K562 (cell line): Measurements from ENCODE around the gene PSMA2. TPM values are rescaled to one million over a fixed set of nuclear protein-coding genes. Genes with fewer than 3 reads are reported as not detected.
A peak's percentile ranks its signal among the peaks of the same experiment; 100 is the strongest.

ENCODE experiments used
- CHCHD3 ChIP-seq: fragments of 250-450 bp; sonication (Bioruptor Pico); IDR thresholded peaks from 2 replicates; pipeline ENCODE4 v2.1.2; 2022; ENCODE audit warnings: mild to moderate bottlenecking
- EP400 ChIP-seq: fragments of 450-650 bp; IDR thresholded peaks from 2 replicates; pipeline ENCODE4 v1.6.1; 2017; ENCODE audit warnings: antibody characterized with exemption, mild to moderate bottlenecking, moderate library complexity
- FOXK2 ChIP-seq, 2 experiments: fragments of 450-650 bp; IDR thresholded peaks in 1 of 2; conservative IDR thresholded peaks in 1 of 2; 2 replicates each; pipeline ENCODE4 v1.6.1; 2016; ENCODE audit warnings: low read depth in 2 of 2, mild to moderate bottlenecking in 1 of 2
- FOXP1 ChIP-seq: sonication (generic); formaldehyde crosslinking; IDR thresholded peaks from 2 replicates; pipeline ENCODE4 v1.8.0; 2022; ENCODE audit warnings: mild to moderate bottlenecking, missing genetic modification reagents
- KLF10 ChIP-seq: fragments of 250-450 bp; sonication (Bioruptor Pico); IDR thresholded peaks from 2 replicates; pipeline ENCODE4 v1.6.1; 2021; ENCODE audit warnings: matching md5 sums
- MYNN ChIP-seq, 2 experiments: sonication (generic); formaldehyde crosslinking in 1 of 2; IDR thresholded peaks; 2 replicates each; pipeline versions ENCODE4 v1.5.0 to v1.6.1; 2016 to 2020; ENCODE audit warnings: antibody characterized with exemption in 1 of 2, missing genetic modification reagents in 1 of 2
- NFYB ChIP-seq: IDR thresholded peaks from 2 replicates; pipeline ENCODE4 v1.6.1; 2011; ENCODE audit warnings: mild to moderate bottlenecking, moderate library complexity; ENCODE audit not compliant: insufficient read length; ENCODE audit errors: extremely low read depth
- RBBP5 ChIP-seq: fragments of 200-600 bp; sonication (generic); IDR thresholded peaks from 2 replicates; pipeline ENCODE4 v1.6.1; 2012; ENCODE audit warnings: borderline replicate concordance, mild to moderate bottlenecking, low read length, control low read depth, inconsistent platforms; ENCODE audit not compliant: insufficient read depth, poor library complexity, severe bottlenecking
- RNF2 ChIP-seq: sonication (generic); IDR thresholded peaks from 2 replicates; pipeline ENCODE4 v1.6.1; 2016
- SIN3A ChIP-seq, 2 experiments: fragments of 150-350 bp in 1 of 2; IDR thresholded peaks; 2 replicates each; pipeline ENCODE4 v1.6.1; 2011 to 2016; ENCODE audit warnings: borderline replicate concordance in 2 of 2, low read depth in 2 of 2, low read length in 2 of 2, mild to moderate bottlenecking in 2 of 2, moderate library complexity in 2 of 2; ENCODE audit not compliant: control insufficient read depth in 1 of 2
- ZFP30 ChIP-seq: fragments of 250-450 bp; sonication (Bioruptor Pico); IDR thresholded peaks from 2 replicates; pipeline ENCODE4 v1.8.0; 2022; ENCODE audit warnings: moderate library complexity, mild to moderate bottlenecking, inconsistent platforms, borderline replicate concordance
- ZNF124 ChIP-seq: sonication (generic); formaldehyde crosslinking; IDR thresholded peaks from 2 replicates; pipeline ENCODE4 v1.8.1; 2022; ENCODE audit warnings: missing genetic modification reagents
- ZNF583 ChIP-seq: fragments of 250-450 bp; sonication (Bioruptor Pico); IDR thresholded peaks from 2 replicates; pipeline ENCODE4 v1.4.0; 2020
- ZNF77 ChIP-seq: fragments of 250-450 bp; sonication (Bioruptor Pico); IDR thresholded peaks from 2 replicates; pipeline ENCODE4 v1.5.0; 2020
- polyA plus RNA-seq, 8 experiments: library from polyadenylated mRNA; depleted of rRNA in 4 of 8; stranded (reverse) in 5 of 8; unstranded in 3 of 8; fragments of >200 nt; fragmentation: Nextera tagmentation in 2 of 8; fragmentation: Illumina TruSeq in 1 of 8; extraction: Ambion mirVana in 2 of 8; extraction: Trizol in 1 of 8; gene quantifications; 2 replicates each; pipeline versions ENCODE4 v1.2.1 to v1.2.3, GENCODE V29; 2011 to 2014; ENCODE audit warnings: inconsistent platforms in 1 of 8, missing spikeins in 1 of 8
- total RNA-seq, 7 experiments: library from RNA; depleted of rRNA in 6 of 7; stranded (reverse); fragments of >200 nt in 6 of 7; fragmentation: Illumina TruSeq in 2 of 7; extraction: Trizol in 2 of 7; gene quantifications; 2 replicates each; pipeline versions ENCODE4 v1.2.1 to v1.2.3, GENCODE V29; 2011 to 2021; ENCODE audit warnings: low replicate concordance in 1 of 7
- TF ChIP-seq, protein P1 (sequence below): sonication (generic); formaldehyde crosslinking; IDR thresholded peaks from 2 replicates; pipeline ENCODE4 v1.4.0; 2020; ENCODE audit warnings: mild to moderate bottlenecking, missing genetic modification reagents
- TF ChIP-seq, protein P2 (sequence below), 3 experiments: IDR thresholded peaks in 2 of 3; conservative IDR thresholded peaks in 1 of 3; 2 replicates each; pipeline ENCODE4 v1.5.1; 2011 to 2012; ENCODE audit warnings: low read length in 3 of 3, mild to moderate bottlenecking in 3 of 3, control low read depth in 2 of 3, improper control_type of control experiment in 1 of 3, inconsistent platforms in 1 of 3, low read depth in 1 of 3, mixed read lengths in 1 of 3, moderate library complexity in 1 of 3; ENCODE audit not compliant: insufficient read depth in 2 of 3
- TF ChIP-seq, protein P3 (sequence below): fragments of 250-450 bp; sonication (Bioruptor Pico); IDR thresholded peaks from 2 replicates; pipeline ENCODE4 v1.5.0; 2021

Gene PSMA2
- total and polyA plus RNA-seq, 9 of the 15 experiments (the other 6 are each of a cell fraction or from before 2014, with no cell fraction given): 91.7 to 1,070 (median 213) TPM

DNA sequence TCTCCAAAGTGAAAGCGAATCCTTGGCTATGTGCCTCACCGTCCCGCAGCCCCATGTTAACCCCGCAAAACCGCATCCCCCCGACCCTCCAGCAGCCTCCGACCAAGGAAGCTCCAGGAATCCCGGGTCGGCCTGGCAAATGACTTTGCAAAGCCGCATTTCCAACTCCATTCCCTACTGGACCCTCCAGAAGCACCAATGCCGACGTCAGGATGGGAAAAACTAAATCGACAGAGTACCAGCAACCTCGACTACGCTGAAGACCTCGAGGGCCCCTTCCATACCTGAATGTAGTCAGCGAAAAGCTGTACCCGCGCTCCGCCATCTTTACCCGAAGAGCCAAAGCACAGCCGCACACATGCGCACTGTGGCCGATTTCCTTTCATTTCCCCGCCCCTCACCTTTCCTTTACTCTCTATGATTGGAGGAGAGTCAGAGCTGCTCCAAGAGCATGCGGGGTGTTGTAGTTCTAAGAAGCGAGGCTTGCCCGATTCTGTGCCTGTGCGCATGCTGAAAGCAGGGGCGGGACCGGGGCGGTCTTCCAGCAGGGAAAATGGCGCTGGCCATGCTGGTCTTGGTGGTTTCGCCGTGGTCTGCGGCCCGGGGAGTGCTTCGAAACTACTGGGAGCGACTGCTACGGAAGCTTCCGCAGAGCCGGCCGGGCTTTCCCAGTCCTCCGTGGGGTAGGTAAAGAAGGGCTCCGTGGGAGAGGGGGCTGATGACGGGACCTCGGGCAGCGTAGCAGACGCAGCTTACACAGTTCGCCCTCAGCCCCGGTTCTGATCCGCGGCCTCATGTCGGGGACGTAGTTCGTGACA is at the start of gene PSMA2, which contains the start of gene MRPL32 (continued):
- no peak for TF ChIP-seq RNF2
- TF ChIP-seq NFYB: no peak
- TF ChIP-seq, protein P1, sequence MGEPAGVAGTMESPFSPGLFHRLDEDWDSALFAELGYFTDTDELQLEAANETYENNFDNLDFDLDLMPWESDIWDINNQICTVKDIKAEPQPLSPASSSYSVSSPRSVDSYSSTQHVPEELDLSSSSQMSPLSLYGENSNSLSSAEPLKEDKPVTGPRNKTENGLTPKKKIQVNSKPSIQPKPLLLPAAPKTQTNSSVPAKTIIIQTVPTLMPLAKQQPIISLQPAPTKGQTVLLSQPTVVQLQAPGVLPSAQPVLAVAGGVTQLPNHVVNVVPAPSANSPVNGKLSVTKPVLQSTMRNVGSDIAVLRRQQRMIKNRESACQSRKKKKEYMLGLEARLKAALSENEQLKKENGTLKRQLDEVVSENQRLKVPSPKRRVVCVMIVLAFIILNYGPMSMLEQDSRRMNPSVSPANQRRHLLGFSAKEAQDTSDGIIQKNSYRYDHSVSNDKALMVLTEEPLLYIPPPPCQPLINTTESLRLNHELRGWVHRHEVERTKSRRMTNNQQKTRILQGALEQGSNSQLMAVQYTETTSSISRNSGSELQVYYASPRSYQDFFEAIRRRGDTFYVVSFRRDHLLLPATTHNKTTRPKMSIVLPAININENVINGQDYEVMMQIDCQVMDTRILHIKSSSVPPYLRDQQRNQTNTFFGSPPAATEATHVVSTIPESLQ (CRISPR knock-in tag): peak; percentile 22; the same call in 1 of the 2 replicates
- no peak for TF ChIP-seq ZNF124 (CRISPR knock-in tag)
- TF ChIP-seq, protein P2, sequence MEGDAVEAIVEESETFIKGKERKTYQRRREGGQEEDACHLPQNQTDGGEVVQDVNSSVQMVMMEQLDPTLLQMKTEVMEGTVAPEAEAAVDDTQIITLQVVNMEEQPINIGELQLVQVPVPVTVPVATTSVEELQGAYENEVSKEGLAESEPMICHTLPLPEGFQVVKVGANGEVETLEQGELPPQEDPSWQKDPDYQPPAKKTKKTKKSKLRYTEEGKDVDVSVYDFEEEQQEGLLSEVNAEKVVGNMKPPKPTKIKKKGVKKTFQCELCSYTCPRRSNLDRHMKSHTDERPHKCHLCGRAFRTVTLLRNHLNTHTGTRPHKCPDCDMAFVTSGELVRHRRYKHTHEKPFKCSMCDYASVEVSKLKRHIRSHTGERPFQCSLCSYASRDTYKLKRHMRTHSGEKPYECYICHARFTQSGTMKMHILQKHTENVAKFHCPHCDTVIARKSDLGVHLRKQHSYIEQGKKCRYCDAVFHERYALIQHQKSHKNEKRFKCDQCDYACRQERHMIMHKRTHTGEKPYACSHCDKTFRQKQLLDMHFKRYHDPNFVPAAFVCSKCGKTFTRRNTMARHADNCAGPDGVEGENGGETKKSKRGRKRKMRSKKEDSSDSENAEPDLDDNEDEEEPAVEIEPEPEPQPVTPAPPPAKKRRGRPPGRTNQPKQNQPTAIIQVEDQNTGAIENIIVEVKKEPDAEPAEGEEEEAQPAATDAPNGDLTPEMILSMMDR (IDR thresholded peaks at IDR 0.05 in 2 of 3, conservative IDR thresholded peaks at IDR 0.05 in 1 of 3; ENCODE audit: insufficient read depth in 2 of 3, low read depth in 1 of 3, low read length in 3 of 3): no peak
- TF ChIP-seq FOXK2 (conservative IDR thresholded peaks at IDR 0.05 in 1 of 2, IDR thresholded peaks at IDR 0.05 in 1 of 2; ENCODE audit: low read depth in 2 of 2): peak; percentile 31 to 68; a peak in 2 of 4 replicates
- TF ChIP-seq SIN3A (IDR thresholded peaks at IDR 0.05; ENCODE audit: borderline replicate concordance in 2 of 2, control insufficient read depth in 1 of 2, low read depth in 2 of 2, low read length in 2 of 2): peak; percentile 82 to 92; a peak in 3 of 4 replicates
- no peak for TF ChIP-seq MYNN (IDR thresholded peaks at IDR 0.05)
- no peak for TF ChIP-seq MYNN (CRISPR knock-in tag; IDR thresholded peaks at IDR 0.05)
- TF ChIP-seq, protein P3, sequence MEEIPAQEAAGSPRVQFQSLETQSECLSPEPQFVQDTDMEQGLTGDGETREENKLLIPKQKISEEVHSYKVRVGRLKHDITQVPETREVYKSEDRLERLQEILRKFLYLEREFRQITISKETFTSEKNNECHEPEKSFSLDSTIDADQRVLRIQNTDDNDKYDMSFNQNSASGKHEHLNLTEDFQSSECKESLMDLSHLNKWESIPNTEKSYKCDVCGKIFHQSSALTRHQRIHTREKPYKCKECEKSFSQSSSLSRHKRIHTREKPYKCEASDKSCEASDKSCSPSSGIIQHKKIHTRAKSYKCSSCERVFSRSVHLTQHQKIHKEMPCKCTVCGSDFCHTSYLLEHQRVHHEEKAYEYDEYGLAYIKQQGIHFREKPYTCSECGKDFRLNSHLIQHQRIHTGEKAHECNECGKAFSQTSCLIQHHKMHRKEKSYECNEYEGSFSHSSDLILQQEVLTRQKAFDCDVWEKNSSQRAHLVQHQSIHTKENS (CRISPR knock-in tag): no peak
- no peak for TF ChIP-seq ZNF77 (CRISPR knock-in tag)
- TF ChIP-seq KLF10: no peak
- peak; percentile 93 for TF ChIP-seq RBBP5
- no peak for TF ChIP-seq ZNF583 (CRISPR knock-in tag)
- TF ChIP-seq EP400: peak; percentile 84
- TF ChIP-seq FOXP1 (CRISPR knock-in tag): peak; percentile 70; the same call in 1 of the 2 replicates
- TF ChIP-seq CHCHD3 (CRISPR knock-in tag): no peak
- no peak for TF ChIP-seq ZFP30 (CRISPR knock-in tag)
